HEK293 (cell line): ENCODE measurements around the gene CAMKK1.

Source experiments
- CTCF ChIP-seq: fragments of 450-650 bp; formaldehyde crosslinking; IDR thresholded peaks from 2 replicates; pipeline ENCODE4 v1.5.1; 2016; ENCODE audit warnings: missing biosample characterization, missing genetic modification characterization
- TCF7L2 ChIP-seq: IDR thresholded peaks from 2 replicates; pipeline ENCODE4 v1.6.1; 2011; ENCODE audit warnings: low read depth, mild to moderate bottlenecking, inconsistent platforms, low read length, moderate library complexity, borderline replicate concordance
- YY1 ChIP-seq: fragments of 450-650 bp; formaldehyde crosslinking; IDR thresholded peaks from 2 replicates; pipeline ENCODE4 v1.5.1; 2018; ENCODE audit warnings: missing biosample characterization, missing genetic modification characterization
- ZNF16 ChIP-seq: fragments of 450-650 bp; formaldehyde crosslinking; IDR thresholded peaks from 2 replicates; pipeline ENCODE4 v1.5.1; 2016; ENCODE audit warnings: low read depth, missing biosample characterization, missing genetic modification characterization
- ZNF626 ChIP-seq: fragments of 450-650 bp; sonication (Bioruptor Pico); formaldehyde crosslinking; IDR thresholded peaks from 2 replicates; pipeline ENCODE4 v1.5.1; 2018; ENCODE audit warnings: missing biosample characterization, missing genetic modification characterization, inconsistent platforms
- ZNF776 ChIP-seq: fragments of 450-650 bp; formaldehyde crosslinking; IDR thresholded peaks from 2 replicates; pipeline ENCODE4 v1.5.0; 2017; ENCODE audit warnings: missing biosample characterization, missing genetic modification characterization, borderline replicate concordance
- TF ChIP-seq, protein P1 (sequence below): fragments of 450-650 bp; formaldehyde crosslinking; IDR thresholded peaks from 2 replicates; pipeline ENCODE4 v1.5.1; 2016; ENCODE audit warnings: missing biosample characterization, missing genetic modification characterization

DNA sequence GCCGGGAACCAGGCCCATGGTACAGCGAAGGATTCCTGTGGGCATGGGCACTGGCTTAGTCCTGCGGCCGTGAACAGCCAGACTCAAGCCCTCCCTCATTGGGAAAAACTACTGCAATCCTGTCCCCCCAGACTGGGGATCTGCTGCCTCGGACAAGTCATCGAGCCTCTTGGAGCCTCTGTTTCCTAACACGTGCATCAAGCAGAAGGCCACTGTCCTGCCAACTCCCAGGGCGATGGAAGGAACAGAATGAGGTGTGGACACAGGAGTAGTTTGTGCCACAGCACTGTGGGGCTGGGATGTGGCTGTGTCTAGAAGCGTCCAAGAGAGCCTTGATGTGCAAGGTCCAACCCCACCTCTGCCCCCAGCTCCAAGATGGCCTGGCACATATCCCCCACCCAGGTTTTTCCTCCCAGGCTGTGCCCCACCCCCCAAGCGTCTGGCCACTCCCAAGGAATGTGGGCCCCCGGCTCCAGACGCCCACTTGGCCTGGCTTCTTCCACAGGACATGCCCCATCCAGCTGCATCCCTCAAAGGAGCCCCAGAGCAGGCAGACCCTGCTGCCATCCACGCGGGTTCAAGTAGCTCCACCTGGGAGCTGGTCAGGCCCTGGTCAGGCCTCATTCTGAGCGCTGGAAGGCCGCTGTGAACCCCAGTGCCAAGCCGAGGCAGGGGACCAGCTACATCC, 3.4 kb downstream of the CAMKK1 start:
- TF ChIP-seq ZNF626 (tag by site-specific recombination) (no peak), CTCF (tag by site-specific recombination) (no peak), YY1 (no peak), ZNF776 (tag by site-specific recombination) (no peak), ZNF16 (no peak), TCF7L2 (no peak)
- TF ChIP-seq, protein P1, sequence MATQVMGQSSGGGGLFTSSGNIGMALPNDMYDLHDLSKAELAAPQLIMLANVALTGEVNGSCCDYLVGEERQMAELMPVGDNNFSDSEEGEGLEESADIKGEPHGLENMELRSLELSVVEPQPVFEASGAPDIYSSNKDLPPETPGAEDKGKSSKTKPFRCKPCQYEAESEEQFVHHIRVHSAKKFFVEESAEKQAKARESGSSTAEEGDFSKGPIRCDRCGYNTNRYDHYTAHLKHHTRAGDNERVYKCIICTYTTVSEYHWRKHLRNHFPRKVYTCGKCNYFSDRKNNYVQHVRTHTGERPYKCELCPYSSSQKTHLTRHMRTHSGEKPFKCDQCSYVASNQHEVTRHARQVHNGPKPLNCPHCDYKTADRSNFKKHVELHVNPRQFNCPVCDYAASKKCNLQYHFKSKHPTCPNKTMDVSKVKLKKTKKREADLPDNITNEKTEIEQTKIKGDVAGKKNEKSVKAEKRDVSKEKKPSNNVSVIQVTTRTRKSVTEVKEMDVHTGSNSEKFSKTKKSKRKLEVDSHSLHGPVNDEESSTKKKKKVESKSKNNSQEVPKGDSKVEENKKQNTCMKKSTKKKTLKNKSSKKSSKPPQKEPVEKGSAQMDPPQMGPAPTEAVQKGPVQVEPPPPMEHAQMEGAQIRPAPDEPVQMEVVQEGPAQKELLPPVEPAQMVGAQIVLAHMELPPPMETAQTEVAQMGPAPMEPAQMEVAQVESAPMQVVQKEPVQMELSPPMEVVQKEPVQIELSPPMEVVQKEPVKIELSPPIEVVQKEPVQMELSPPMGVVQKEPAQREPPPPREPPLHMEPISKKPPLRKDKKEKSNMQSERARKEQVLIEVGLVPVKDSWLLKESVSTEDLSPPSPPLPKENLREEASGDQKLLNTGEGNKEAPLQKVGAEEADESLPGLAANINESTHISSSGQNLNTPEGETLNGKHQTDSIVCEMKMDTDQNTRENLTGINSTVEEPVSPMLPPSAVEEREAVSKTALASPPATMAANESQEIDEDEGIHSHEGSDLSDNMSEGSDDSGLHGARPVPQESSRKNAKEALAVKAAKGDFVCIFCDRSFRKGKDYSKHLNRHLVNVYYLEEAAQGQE (tag by site-specific recombination): no peak
